GM18508 (cell line): Measurements from ENCODE around the gene OTOF.

ENCODE experiments used
- ATAC-seq: cut with Tn5 transposase; IDR thresholded peaks from one replicate; pipeline ENCODE4 v1.9.1; 2021; ENCODE audit warnings: moderate number of reproducible peaks; ENCODE audit not compliant: insufficient read depth, unreplicated experiment

Gene OTOF

DNA sequence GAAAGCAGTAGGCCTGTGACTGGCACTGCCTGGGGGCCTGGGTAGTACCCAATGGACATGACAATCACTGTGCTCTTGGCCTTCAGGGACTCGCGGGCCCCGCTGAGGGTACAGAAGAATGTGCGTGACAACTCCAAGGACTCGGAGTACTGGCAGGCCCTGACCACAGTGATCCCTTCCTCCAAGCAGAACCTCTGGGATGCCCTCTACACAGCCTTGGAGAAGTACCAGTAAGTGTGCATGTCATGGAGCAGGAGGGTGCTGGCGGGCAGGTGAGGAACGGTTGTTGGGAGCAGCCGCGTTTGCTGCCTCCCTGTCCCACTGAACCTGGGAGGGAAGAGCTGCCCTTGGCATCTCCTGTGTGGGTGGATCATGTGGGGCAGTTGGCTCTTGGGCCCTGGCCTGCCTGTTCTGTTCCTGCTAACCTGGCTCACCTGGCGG, 23.3 kb downstream of the OTOF start:
- ATAC-seq = no peak

DNA sequence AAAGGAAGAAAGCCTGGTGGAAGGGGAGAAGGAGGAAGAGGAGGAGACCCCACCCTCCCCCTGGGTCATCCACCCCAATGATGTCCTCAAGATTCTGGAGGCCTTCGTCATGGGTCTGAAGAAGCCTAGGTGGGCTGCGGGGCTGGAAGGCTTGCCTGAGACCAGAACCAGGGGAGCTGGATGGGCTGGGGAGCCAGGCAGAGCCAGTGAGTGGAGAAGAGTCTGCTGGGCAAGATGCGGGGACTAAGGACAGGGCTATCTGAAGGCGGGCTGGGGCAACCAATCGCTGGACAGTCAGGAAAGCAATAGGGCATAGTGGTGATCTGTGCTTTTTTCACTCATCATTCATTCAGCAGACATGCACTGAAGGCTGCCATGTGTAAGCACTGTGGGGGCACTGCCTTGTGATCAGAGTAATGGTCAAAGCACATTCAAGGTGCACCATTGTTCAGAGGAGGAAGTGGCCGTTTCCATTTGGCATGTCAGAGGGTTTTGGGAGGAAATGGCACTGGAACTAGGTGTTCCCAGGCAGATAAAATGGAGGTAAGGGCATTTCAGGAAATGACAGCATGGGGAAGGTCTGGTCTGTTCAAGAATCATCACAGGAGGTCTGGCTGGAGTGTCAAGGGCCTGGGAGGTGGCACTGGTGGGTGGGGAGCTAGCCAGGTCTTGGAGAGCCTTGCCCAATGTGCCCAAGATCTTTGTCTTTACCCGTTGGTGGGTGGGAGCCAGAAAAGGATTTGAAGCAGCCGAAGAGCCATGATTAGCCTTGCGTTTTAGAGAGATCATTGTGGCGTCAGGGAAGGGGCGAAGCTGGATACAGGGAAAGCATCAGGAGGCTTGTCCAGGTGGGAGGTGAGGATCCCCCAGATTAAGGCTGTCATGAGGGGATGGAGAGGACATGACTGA, 24.2 kb downstream of the OTOF start:
- ATAC-seq = no peak

DNA sequence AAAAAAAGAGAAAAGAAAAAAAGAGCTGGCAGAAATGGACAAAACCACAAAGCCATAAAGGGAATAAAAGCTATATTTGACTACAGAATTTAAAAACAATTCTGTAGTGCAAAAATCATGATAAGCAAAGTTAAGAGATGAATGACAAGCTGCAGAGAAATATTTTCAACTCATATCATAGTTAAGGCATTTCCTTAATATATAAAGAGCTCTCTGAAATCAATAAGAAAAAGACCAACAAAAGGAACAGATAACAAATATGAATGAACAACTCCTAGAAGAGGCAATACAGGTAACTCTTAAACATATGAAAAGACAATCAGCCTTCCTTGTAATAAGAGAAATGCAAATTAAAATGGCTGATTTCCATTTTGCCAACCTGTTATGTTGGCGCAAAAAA, 26.2 kb downstream of the OTOF start:
- no peak for ATAC-seq

DNA sequence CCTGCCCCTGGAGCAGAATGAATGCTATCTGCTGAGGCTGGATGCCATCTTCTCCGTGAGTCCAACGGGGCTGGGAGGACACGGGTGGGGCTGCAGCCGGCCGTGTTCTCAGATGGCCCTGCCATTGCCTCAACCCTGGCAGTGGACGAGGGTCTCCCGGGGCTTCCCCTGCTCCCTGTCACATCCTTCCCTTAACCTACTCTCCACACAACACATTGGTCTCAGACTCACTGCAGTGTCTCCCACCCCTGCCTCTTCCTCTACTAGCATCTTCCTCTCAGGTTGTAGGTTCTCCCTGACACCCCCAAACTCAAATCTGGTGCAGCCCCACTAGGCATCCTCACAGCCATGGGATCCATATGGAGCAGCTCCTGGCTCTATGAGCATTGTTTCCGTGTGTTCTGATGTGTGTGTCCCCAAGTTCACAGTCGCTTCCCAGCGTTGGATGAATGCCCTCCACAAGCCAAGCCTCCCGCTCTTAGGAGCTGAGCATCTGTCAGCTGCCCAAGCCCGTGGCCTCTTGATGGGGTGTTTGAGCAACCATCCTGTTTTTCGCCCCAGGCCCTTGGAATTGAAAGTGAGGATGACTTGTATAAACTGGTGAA, 27.8 kb downstream of the OTOF start:
- ATAC-seq = no peak

DNA sequence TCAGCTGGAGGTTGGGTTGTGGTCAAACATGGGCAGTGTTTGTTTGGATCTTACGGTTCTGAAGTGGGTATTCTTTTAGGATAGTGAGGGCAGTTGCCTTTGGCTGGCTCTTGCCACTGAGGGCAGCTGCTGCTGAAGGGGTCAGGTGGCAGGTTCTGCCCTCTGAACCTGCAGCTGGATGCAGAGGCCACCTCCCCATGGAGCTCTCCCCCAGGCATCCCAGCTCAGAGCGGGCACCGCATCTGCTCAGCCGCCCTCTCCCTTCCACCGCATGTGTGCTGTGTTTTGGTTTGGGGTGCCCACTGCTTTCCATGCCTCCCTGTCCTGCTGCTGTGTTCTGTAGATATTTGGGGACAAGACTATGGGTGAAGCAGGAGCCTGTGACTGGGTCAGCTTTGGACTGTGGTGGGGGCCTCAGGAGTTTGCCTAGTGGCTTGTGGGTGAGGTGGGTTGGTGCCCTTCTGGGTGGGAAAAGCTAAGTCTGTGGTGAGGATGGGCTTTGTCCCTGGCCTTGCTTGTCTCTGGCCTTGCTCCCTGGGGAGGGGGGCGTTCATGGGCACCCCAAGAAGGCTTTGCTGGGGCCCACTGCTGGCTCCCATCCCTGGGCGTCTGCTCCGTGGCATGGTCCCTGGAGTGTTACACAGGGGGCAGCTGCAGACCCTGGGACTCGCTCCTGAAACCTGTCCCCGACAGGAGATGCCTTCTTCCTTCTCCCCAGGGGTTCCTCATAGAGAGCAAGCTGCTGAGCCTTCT, 28.5 kb downstream of the OTOF start:
- ATAC-seq = no peak

DNA sequence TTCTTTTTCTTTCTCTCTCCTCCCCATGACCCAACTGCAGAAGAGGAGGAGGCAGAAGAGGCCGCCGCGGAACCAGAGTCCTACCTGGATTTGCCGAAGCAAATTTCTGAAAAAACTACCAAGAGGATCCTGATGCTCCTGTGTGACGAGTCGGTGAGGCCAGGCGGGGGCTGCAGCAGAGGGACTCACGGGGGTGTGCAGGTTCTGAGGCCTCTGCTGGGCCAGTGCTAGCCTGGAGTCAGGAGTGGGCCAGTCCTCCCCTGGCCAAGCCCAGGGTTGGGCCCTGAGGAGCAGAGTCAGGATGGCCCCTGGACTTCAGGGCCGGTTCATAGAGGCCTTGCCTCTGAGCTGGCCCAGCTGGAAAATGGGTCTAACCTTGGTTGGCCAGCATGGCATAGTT, 29.3 kb downstream of the OTOF start:
- ATAC-seq = no peak

DNA sequence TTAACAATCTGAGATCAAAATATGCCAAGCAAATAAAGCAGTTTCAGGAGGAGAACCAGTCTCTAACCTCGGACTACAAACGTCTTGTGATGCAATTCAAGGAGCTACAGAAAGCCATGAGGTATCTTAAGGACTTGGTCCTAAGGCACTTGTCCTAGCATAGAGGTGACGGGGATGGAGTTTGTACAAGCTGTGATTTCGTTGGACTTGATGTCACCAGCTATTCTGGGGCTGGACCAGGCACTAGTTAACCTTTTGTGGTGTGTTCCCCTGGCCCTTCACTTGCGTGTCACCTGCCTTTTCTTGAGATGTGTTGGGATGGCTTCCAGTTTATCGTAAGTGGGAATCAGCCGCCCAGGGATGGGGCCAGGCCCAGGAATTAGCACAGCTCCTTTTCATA, 33.7 kb downstream of the OTOF start:
- ATAC-seq = no peak

DNA sequence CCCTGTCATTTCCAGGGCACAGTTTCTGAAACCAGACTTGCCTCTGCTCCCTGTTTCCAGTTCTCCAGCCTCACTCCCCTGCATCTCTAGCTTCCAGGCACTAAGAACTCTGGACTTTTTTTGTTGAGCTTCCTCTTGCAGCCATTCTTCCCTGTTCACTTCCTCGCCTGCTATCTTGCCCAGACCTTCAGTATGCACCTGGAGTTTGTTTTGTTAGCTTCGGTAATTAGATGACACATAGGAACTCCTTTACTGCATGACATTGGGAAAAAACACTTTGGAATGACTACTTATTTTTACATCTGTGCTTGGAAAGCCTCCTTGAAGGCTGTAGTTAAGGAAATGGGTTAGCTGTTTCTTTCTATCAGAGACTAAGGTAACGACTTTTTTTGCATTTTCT, 35.2 kb downstream of the OTOF start:
- ATAC-seq = no peak

DNA sequence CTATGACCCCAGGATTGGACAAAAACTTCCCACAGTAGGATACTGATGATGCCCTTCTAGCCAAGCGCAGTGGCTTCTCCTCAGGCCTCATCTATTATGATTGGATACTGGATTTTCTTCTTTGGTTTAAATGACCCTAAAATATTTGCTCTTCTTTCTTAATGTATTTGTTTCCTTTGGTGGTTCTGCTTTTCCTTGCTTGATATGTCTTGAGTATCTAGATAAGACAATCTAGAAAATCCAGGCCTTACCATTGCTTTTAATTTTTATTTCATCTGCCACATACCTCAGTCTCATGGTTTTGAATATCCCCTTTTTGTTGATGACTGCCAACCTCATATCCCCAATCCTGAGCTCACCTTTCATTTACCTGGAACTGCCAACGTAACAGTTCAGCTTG, 35.6 kb downstream of the OTOF start:
- no peak for ATAC-seq

DNA sequence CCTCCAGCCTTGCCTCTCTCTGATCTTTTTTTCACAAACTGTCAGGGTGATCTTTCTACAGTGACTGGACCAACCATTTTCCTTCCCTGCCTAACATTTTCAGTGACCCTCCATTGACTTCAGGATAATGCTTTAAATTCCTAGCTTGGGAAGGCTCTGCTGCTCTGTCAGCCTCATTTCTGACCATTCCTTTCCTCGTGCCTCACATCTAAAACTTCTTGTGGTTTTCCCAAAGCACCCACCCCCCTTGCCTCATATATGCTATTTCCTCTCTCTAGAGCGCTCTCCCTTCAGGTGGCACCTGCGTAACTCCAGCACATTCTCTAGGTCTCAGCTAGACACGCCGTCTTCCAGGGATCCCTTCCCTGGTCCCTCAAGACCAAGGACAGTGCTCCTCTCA, 39.0 kb downstream of the OTOF start:
- ATAC-seq = no peak

DNA sequence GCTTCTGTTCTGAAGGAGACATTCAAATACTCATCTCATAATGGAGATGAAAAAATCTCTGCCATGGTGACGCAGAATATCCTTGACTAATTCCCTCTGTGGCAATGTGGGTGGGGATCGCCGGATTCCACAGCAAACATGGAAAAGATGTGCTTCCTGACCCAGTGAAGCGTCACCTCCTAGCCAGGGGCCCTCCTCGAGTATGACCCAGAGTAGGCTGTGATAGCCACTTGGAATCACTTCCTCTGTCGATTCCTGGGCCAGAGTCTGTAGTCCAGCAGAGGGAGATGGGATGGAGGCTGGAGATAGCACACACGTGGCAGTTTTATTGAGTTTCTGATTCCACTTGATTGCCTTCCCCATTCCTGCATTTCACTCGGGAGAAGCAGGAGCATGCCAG, 39.4 kb downstream of the OTOF start:
- no peak for ATAC-seq

DNA sequence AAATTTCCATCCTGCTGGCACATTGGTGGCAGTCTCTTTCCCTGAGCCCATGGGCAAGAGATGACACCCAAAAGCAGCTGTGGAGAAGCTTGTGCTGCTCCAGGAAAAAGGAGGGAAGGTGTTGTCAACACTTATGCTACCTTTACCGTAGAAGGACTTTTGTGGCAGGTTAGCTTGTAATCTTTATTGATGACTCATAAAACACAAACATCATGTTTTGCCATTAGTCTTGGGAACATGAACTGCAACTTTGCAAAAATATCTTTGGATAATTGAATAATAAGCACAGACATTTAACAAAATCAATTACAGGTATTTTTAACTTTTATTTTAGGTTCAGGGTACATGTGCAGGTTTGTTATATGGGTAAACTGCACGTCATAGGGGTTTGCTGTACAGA, 42.8 kb downstream of the OTOF start:
- no peak for ATAC-seq

DNA sequence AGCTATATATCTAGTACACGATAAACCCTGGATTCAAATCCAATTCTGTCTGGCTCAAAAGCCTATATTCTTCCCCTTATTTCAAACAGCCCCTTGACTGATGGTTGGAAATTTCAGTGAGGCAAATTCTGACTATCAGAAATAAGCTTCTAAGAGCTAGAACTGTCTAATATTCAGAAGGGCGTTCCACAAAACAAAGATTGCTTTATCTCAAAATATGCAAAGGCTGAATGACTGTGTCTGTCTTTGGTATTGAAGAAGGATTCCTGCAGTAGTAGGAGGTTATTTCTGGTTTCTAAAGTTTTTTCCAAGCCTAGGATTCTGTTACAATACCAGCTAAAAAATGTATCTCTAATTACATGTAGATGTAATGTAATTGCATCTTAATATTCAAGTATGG, 45.1 kb downstream of the OTOF start:
- no peak for ATAC-seq

DNA sequence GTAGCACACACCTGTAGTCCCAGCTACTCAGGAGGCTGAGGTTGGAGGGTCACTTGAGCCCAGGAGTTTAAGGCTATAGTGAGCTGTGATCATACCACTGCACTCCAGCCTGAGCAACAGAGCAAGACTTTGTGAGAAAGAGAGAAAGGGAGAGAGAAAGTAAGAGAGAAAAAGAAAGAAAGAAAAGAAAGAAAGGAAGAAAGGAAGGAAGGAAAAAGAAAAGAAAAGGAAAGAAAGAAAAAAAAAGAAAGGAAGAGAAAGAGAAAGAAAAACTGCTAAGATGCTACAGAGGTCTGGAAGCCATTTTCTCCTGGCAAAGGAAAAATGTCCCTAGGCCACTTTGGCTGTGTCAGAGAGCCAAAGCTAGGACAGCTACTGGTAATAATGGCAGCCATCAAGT, 45.6 kb downstream of the OTOF start:
- ATAC-seq = no peak

DNA sequence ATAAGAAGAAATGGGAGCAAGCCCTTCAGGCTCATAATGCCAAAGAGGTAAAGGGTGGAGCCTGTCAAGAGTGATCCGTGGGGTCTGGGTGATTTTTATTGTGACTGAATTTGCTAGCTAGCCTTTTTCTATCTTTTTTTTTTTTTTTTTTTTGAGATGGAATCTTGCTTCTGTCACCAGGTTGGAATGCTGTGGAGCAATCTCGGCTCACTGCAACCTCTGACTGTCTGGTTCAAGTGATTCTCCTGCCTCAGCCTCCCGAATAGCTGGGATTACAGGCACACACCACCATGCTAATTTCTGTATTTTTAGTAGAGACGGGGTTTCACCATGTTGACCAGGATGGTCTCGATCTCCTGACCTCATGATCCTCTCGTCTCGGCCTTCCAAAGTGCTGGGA, 47.1 kb downstream of the OTOF start:
- no peak for ATAC-seq

DNA sequence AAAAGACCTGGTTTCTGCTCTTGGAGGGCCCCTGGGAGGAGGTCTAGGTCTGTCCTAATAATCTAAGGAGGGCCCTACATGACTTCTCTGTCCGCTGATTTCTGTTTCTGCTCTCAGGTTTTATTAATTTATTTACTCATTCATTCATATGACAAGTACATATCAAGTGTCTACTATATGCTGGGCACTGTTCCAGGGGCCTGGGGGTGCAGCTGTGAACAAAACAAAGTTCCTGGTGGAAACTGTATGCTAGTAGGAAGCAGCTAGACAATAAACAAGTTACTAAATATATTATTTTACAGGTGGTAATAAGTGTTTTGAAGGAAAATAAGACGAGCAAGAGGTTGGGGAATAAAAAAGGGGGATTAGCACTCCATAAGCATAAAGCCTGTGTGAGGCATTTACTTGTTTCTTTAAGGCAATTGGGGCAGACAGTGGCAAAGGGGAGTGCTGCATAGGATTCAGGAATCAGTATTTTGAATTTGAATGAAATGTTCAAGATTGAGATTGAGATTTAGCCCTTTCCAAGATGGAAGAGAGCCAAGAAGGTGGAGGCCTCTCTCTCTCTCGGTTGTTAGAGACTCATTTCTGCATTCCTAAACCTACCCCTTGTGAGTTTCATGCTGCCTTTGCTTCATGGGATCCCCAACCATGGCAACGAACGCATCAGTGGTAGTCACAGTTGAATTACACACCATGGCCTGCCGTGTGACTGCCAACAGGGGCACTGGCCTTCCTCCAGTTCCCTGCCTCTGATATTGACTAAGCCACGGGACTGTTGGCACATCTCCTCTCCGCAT, 47.9 kb downstream of the OTOF start:
- ATAC-seq = no peak

DNA sequence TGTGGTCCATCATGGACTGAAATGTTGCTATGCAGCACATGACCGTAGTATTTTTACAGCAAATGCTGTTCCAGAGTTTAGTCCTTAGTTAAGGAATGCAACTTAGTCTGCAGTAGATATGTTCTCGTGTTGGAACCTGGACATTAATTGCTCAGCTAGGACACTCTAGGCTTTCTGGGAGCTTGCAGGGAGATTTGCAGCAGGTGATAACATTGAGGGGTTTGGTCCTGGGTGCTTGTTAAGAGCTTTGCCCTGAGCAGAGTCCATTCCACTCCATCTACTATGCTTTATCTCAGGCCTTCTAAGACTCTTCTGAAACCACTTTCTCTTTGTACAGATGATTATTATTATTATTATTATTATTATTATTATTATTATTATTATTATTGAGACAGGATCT, 49.1 kb downstream of the OTOF start:
- no peak for ATAC-seq

DNA sequence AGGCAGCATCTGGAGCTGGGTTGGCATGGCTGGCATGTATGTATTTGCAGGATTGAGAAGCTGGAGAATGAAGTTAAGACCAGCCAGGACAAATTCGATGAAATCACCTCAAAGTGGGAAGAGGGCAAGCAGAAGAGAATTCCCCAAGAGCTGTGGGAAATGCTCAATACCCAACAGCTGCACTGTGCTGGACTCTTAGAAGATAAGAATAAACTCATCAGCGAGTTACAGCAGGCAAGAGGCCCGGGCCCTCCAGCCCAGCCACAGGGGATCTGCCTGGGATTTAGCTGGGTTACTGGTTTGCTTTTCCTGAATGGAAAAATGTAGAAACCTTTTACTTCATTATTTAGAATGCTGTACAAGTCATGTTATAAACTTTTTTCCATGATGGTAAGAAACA, 53.7 kb downstream of the OTOF start:
- ATAC-seq = no peak

DNA sequence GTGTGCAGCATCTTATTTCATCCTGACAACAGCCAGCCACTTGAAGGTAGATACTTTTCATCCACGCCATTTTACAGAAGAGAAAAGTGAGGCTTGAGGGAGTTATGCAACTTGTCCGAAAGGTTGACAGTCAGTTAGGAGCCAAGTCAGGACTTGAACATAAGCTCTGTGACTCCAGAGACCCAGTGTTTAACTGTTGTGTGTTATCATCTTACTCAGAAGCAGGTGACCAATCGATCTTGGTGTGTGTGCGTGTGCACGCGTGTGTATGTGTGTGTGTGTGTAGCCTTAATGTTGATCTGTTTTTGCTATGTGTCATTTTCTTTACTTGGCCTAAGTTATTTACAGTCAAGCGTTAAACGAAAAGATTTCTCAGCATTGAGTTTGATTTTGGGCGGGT, 54.2 kb downstream of the OTOF start:
- no peak for ATAC-seq

DNA sequence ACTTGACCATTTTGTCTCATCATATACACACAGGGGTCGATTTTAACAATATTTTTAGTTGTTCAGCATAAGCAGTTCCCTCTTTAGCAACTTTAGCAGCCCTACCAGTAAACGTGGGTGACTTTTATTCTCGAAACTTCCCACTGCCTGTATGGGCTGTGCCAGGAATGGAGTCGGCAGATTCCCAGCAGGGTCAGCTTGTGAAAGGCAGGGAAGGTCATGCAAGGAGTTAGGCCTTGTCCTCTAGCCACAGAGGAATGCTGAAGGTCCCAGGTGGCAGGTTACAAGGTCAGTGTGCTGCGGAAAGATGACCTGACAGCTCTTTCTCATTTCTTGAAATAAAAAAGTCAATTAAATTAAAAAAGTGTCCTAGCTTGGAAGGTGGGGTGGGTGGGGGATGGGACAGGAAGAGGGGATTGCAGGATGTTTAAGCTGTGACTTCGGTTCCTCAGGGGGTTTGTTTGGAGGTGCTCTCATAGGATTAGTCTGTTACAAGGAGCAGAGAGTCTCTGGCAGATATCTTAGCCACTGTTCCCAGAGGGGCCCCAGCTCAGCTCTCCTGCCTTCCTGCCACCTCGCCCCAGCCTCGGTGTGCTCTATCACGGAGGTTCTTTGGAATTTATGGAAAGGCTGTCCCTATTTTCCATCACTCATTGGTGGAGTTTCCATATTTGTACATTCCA, 54.8 kb downstream of the OTOF start:
- no peak for ATAC-seq
